Medulla oblongata (tissue), 1 donor: ENCODE data around the gene PALD1.

Experiments
- DNase-seq: peaks from one replicate; pipeline ENCODE4 v3.0.0-alpha.2; 2015; ENCODE audit errors: extremely low spot score

Gene PALD1

GRCh38 chr10:70535451-70535850 lies 56.9 kb downstream of the PALD1 start:
- no peak for DNase-seq

GRCh38 chr10:70536196-70536861 lies 57.8 kb downstream of the PALD1 start:
- peak; percentile 37 for DNase-seq

DNA sequence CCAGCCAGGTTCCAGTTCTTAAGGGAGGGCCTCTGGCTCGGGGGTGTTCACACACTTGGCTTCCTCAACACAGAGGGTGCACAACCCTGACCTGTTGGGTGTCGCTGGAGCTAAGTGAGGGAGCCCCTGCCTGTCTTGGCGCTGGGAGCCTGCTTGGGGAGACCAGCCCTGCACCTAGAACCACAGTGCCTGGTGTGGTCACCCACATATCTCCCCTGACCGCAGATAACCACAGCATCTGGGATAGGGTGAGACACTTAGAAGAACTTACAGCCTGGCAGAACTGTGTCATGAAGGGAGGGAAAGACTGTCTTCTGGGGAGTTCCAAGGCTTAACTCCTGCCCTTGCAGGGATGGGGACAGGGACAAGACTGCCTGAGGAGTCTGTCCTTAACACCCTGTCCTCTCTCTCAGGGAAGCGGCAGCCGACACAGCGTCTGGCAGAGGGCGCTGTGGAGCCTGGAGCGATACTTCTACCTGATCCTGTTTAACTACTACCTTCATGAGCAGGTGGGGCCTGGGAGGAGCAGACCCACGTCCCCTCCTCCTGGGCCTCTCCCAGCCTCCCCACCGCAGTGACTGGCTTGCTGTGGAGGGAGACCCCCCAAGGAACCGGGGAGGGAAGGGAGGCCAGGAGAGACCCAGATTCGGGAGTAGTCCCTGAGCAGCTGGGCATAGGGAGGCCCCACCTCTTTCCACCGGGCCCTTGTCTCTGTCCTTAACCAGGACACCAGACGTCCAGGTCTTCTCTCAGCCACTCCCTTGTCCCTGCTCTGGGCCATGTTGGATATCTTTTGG lies 59.0 kb downstream of the PALD1 start:
- DNase-seq: no peak

DNA sequence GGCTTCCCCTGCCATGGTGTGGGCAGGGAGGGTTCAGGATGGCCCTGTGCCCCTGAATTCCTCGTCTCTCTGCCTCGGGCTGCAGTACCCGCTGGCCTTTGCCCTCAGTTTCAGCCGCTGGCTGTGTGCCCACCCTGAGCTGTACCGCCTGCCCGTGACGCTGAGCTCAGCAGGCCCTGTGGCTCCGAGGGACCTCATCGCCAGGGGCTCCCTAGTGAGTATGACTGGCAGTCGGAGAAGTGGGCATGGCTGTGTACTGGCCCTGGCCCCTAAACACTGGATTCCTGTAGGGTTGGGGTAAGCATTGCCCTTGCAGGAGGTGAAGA lies 59.6 kb downstream of the PALD1 start:
- DNase-seq: no peak

- DNase-seq: no peak
Measured at GRCh38 chr10:70538731-70539338, 60.3 kb downstream of the PALD1 start.

- DNase-seq: no peak
Measured at GRCh38 chr10:70539471-70539870, 60.9 kb downstream of the PALD1 start.

- no peak for DNase-seq
Measured at GRCh38 chr10:70540089-70540788, 61.7 kb downstream of the PALD1 start.

- DNase-seq: no peak
Measured at GRCh38 chr10:70540789-70541360, 62.3 kb downstream of the PALD1 start.

DNA sequence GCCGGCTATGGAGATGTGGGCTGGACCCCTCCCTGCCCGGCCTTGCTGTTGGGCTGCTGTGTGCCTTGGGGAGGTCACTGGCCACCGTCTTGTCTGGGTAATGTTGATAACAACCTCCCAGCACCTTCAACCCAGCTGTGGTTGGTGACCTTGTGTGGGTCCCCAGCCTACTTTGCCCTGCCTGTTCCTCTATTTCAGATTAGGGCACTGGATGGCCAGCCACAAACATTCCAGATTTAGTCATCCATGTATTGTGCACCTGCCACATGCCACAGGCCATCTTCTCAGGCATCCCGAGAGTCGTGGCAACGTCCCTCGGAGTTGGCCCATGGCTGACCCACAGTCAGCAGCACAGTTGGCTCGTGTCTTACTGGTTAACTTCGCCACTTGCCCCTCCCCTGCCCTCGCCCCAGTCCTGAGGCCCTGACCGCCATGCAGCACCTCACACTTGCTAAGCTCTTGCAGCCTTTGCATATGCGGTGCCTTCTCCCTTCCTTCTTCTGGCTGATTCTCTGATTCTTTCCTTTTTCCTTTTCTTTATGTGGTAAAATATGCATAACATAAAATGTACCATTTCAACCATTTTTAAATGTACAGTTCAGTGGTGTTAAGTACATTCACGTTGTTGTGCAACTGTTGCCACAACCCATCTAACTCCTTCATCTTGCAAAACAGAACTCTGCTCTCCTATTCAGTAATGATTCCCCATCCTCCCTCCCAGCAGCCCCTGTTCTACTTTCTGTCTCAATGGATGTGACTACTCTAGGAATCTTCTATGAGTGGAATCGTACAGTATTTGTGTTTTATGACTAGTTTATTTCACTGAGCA lies 63.4 kb downstream of the PALD1 start:
- no peak for DNase-seq

DNA sequence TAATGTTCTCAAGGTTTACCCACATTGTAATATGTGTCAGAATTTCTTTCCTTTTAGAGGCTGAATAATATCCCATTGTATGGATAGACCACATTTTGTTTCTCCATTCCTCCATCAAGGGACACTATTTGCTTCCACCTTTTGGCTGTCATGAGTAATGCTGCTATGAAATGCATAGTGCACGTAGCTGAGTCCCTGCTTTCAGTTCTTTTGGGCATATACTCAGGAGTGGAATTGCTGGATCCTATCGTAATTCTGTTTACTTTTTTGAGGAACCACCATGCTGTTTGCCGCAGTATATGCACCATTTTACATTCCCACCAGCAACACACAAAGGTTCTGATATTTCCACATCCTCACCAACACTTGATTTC lies 64.0 kb downstream of the PALD1 start:
- no peak for DNase-seq

DNA sequence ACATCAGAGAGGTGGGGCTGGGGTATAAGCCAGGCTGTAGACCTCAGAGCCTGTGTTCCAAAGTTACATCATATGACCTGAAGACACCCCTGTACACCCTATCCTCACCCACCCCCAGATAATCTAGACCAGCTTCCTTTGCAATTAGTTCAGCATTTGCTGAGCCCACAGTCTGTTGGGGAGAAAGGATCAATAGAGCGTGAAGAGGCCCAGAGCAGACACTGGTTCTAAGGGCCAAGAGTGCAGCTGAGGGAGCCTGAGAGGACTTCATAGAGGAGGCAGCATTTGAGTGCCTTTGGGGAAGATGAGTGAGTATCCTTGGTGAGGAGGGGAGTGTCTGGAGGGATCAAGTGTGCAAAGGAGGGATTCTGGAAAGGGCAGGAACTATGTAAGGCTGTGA lies 65.3 kb downstream of the PALD1 start:
- DNase-seq: no peak

- DNase-seq: no peak
Measured at GRCh38 chr10:70544431-70545340, 66.1 kb downstream of the PALD1 start.

DNA sequence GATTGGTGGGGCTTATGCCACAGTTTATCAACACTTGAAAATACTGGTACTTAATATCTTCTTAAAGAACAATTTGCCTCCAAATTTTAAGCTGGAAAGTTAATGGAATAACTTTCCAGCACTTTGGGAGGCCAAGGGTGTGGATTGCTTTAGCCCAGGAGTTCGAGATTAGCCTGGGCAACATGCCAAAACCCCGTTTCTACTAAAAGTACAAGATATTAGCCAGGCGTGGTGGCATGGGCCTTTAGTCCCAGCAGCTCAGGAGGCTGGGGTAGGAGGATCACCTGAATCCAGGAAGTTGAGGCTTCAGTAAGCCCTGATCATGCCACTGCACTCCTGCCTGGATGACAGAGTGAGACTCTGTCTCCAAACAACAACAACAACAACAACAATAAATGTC lies 68.0 kb downstream of the PALD1 start:
- no peak for DNase-seq

GRCh38 chr10:70549351-70549961 lies 70.9 kb downstream of the PALD1 start:
- no peak for DNase-seq

DNA sequence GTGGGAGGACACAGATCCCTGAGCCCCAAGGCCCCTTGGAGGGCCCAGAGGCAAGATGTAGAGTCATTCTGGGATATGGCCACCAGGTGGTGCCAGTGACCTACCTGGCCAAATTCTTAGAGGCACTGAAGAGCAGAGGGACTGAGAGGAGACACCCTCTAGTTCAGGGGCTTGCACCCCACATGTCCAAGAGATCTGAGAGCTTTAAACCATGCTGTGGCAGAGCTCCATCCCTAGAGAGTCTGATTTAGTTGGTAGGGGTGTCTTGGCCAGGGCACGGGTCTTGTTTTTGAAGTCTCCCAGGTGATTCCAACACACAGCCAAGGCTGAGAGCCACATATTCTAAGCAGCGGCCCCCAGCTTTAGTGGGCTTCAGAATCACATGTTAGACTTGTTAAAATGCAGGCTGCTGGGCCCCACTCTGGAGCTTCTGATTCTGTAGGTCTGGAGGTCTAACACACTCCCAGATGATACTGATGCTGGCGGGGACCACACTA lies 71.4 kb downstream of the PALD1 start:
- peak; percentile 74 for DNase-seq

- DNase-seq: no peak
Measured at GRCh38 chr10:70550459-70550858, 71.9 kb downstream of the PALD1 start.

- no peak for DNase-seq
Measured at GRCh38 chr10:70551466-70551865, 72.9 kb downstream of the PALD1 start.

- DNase-seq: no peak
Measured at GRCh38 chr10:70551971-70552422, 73.4 kb downstream of the PALD1 start.

DNA sequence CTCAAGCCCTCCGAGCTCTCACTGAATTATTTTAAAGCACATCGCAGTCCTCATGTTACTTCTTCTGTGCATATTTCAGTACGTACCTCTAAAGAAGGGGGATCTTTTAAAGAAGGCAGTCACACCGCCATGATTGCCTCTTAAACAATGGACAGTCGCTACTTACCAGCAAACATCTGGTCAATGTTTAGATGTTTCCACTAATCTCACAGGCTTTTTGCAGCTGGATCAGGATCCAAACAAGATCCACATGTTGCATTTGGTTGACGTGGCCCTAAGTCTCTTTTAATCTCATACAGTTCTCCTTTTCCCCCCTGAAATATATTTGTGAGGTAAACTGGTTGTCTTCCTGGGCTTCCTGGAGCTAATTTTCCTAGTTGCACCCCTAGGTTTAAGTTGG lies 74.0 kb downstream of the PALD1 start:
- no peak for DNase-seq

DNA sequence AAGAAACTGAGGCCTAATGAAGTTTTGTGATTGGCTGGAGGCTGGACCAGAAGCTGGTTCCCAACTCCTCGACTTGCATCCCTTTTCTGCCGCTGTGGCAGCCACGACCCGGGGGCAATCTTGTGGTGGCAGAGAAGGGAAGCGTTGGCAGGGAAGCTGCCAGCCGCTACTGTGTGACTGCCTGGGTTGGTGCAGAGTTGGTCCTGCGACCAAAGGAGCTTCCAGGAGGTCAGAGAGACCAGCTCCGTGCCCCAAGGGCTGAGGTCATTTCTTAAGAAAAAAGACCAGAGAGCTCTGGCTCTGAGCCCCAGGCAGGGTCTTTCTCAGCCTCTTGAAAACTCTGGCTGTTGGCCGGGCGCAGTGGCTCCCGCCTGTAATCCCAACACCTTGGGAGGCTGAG lies 76.8 kb downstream of the PALD1 start:
- DNase-seq: no peak
